NAMALWA (cell line): ENCODE measurements around the gene MRPL36.

ENCODE experiments used
- DNase-seq: peaks from one replicate; pipeline ENCODE4 v3.0.0-alpha.2; 2015; ENCODE audit warnings: low spot score

Gene MRPL36

GRCh38 chr5:1796371-1797102 is 3.1 kb downstream of the MRPL36 start:
- DNase-seq: no peak

GRCh38 chr5:1795931-1796330 is 3.7 kb downstream of the MRPL36 start:
- DNase-seq: no peak

DNA sequence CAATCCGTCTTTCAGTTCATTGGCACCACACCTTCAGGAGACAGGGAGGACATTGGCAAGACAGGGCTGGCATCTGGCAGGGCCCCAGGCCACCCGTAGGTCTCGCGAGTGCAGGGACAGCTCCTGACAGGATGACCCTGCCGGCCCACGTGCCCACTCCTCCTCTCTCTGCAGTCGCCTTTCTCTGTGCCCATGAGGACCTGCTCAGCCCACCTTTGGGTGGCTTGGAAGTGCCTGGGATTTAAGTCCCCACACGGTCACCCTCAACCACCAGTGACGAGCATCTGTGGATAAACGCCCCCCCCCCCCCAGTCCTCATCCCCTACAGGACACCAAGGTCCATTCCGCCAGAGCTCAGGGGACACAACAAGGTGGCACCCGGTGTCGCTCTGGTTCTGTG is 4.1 kb downstream of the MRPL36 start:
- DNase-seq: no peak

- no peak for DNase-seq
Measured at GRCh38 chr5:1794901-1795290, 4.7 kb downstream of the MRPL36 start.

- DNase-seq: peak; percentile 54
Measured at GRCh38 chr5:1793966-1794900, 5.4 kb downstream of the MRPL36 start.

GRCh38 chr5:1793301-1793740 is 6.3 kb downstream of the MRPL36 start:
- no peak for DNase-seq

GRCh38 chr5:1792842-1793266 is 6.8 kb downstream of the MRPL36 start:
- DNase-seq: peak; percentile 100

DNA sequence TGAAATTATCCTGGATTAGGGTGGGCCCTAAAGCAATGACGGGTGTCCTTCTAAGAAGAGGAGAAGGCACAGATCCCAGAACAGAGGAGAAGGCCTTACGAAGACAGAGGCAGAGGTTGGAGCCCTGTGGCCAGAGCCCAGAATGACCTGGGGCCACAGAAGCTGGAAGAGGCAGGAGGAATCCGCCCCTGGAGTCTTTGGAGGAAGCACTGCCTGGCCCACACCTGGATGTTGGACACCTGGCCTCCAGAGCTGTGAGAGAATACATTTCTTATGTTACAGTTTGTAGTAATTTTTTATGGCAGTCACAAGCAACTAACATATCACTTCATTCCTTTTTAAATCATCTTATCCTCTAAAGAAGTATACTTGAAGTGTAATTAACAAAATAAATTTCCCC is 8.5 kb downstream of the MRPL36 start:
- no peak for DNase-seq

- no peak for DNase-seq
Measured at GRCh38 chr5:1789834-1790471, 9.7 kb downstream of the MRPL36 start.

GRCh38 chr5:1789438-1789833 is 10.2 kb downstream of the MRPL36 start:
- DNase-seq: peak; percentile 92

GRCh38 chr5:1788828-1789227 is 10.8 kb downstream of the MRPL36 start:
- no peak for DNase-seq

GRCh38 chr5:1788200-1788599 is 11.4 kb downstream of the MRPL36 start:
- no peak for DNase-seq

GRCh38 chr5:1787472-1788047 is 12.1 kb downstream of the MRPL36 start:
- no peak for DNase-seq

DNA sequence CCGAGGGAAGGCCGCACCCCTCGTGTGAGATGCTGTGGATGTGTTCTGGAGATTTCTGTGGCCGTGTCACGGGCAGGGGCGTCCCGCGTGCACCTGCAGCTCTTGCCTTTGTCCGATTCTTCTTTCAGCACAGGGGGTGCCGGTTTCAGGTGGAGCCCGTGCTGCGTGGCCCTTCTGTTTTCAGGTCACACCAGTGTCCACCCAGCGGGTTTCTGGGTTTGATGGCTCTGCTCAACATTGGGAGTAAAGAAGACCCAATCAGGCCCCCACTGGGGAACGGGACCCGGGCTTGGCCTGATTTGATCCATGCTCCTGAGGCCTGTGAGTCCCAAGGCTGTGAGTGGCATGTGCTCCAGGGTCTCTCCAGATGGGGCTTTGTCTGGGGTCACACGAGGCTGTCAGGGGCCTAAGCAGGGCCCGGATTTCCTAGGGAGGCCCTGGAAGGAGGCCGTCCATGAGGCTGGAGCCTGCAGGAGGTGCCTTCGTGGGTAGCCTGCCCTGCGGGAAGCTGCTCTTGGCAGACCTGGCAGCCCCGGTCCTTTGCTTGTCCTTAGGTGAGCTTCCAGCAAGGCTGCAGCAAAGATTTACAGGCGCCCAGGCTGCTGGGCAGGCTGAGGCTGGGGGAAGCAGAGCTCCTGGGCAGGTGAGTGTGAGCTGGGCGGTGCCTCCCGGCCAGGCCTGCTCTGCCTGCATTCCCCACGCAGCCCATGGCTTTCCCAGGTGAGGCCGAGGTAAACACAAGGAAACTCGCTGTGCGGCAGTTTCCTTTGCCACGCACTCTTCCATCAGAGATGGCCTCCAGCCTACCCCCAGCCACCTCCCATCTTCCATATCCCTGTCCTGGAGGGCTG is 12.8 kb downstream of the MRPL36 start:
- no peak for DNase-seq

GRCh38 chr5:1785984-1786383 is 13.7 kb downstream of the MRPL36 start:
- no peak for DNase-seq

- peak; percentile 90 for DNase-seq
Measured at GRCh38 chr5:1785062-1785461, 14.6 kb downstream of the MRPL36 start.

- peak; percentile 45 for DNase-seq
Measured at GRCh38 chr5:1784197-1785050, 15.2 kb downstream of the MRPL36 start.

GRCh38 chr5:1783216-1783554 is 16.5 kb downstream of the MRPL36 start:
- peak; percentile 95 for DNase-seq

- peak; percentile 85 for DNase-seq
Measured at GRCh38 chr5:1782385-1783215, 17.0 kb downstream of the MRPL36 start.
